Measurements from ENCODE around the gene CSMD2.

Gene CSMD2

GRCh38 chr1:34129630-34130029, 35.4 kb downstream of the CSMD2 start:
- 100% methylated on average over 2 of the region's 6 CpGs for WGBS, 2 experiments (ENCODE audit: insufficient coverage in 2 of 2)
- Histone ChIP-seq H3K4me3 (ENCODE audit: extremely low read depth, insufficient read depth, low read length, poor library complexity, severe bottlenecking) (no peak overlapping the region), H3K27ac (ENCODE audit: low read depth, low read length, severe bottlenecking) (no peak overlapping the region), H3K4me1 (ENCODE audit: control insufficient read depth, insufficient read depth, low read length, poor library complexity, severe bottlenecking) (no peaks in the 10 kb centered on the region), H3K9me3 (ENCODE audit: control insufficient read depth, low read length) (no peaks in the 10 kb centered on the region), H3K36me3 (ENCODE audit: control insufficient read depth, insufficient read depth, low read length) (no peaks in the 10 kb centered on the region)

DNA sequence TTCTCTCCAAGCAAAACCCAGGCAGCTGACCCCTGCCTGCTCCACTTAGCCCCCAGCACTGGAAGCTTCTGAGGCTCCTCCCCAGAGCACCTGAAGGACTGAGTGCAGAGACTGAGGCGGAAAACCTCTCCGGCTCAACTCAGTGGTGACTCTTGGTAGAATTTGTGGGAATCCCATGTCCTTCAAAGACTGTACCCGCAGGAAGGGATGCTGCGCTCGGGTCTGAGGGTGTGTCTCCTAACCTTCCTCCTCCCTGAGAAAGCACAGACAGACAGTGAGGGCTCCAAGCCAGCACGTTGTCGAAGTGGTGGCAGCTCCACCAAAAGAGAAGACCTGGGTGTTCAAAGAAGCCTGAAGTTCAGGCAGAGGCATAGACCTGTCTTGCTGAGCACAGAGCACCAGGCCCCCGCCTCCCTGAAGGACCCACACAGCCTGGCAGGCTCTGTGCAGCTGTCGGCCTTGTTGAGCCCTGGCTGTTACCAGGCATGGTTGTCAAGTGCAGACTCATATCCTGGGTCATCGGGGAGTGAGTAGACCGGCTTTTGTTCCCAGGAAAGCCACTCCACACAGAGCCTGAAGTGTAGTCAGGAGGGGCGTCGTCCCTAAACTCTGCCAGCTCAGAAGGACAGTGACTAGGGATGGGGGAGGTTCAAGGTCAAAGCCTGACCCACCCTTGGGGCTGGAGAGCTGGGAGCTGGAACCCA, 36.7 kb downstream of the CSMD2 start:
- Histone ChIP-seq H3K4me1 (ENCODE audit: control insufficient read depth, insufficient read depth, low read length, poor library complexity, severe bottlenecking) (no peaks in the 10 kb centered on the region), H3K4me3 (ENCODE audit: extremely low read depth, insufficient read depth, low read length, poor library complexity, severe bottlenecking) (no peak overlapping the region), H3K9me3 (ENCODE audit: control insufficient read depth, low read length) (no peaks in the 10 kb centered on the region), H3K36me3 (ENCODE audit: control insufficient read depth, insufficient read depth, low read length) (no peaks in the 10 kb centered on the region), H3K27ac (ENCODE audit: low read depth, low read length, severe bottlenecking) (no peak overlapping the region)
- 85 to 97% methylated on average over 10 to 12 of the region's 13 CpGs for WGBS, 2 experiments (ENCODE audit: insufficient coverage in 2 of 2)

DNA sequence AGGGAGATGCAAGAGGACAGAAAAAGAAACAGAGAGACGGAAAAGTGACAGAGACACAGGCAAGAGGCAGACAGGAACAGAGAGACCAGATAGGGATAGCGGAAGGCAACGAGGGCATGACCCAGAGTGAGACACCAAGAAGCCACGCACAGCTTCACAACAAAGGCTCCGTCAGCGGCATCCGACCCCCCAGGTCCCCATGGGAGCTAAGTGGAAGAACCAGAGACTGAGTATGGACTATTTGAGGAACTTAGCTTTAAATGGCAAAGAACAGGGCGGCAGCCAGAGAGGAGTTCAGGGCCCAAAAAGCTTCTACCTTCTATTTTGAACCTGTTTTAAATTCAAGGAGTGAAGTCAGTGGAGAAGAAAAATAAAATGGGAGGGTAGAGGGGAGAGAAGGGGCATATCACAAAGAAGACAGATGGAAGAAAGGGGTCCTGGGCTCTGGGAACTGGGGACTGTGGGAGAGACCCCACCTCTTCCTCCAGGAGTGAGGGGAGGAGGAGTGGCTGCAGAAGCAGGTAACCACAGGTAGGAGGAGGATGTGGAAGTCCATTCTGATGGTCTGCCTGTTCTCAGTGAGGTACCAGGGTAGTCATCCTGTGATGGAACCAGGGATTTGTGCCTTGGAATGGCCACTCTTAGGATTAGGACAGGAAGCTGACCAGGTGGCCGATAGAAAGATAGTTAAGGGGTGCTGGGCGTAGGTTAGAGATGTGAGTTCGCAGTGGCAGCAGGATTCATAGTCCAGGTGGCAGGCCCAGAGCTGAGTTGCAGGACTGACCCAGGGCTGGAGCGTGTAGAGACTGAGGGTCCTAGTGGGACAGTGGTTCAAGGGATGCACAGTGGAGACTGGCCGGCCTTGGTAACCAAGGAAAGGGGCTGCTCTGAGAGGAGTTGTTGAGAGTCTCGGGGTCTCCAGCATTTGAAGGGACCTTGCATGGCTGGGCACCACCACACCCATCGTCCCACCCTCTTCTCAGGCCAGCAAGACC, 37.7 kb downstream of the CSMD2 start:
- H3K27ac ChIP-seq (ENCODE audit: low read depth, low read length, severe bottlenecking) = no peak overlapping the region
- no peak overlapping the region for H3K4me3 ChIP-seq (ENCODE audit: extremely low read depth, insufficient read depth, low read length, poor library complexity, severe bottlenecking)
- no peaks in the 10 kb centered on the region for H3K4me1 ChIP-seq (ENCODE audit: control insufficient read depth, insufficient read depth, low read length, poor library complexity, severe bottlenecking)
- 91 to 94% methylated on average over 10 to 13 of the region's 15 CpGs for WGBS, 2 experiments (ENCODE audit: insufficient coverage in 2 of 2)
- H3K36me3 ChIP-seq (ENCODE audit: control insufficient read depth, insufficient read depth, low read length) = no peaks in the 10 kb centered on the region
- H3K9me3 ChIP-seq (ENCODE audit: control insufficient read depth, low read length) = no peaks in the 10 kb centered on the region

DNA sequence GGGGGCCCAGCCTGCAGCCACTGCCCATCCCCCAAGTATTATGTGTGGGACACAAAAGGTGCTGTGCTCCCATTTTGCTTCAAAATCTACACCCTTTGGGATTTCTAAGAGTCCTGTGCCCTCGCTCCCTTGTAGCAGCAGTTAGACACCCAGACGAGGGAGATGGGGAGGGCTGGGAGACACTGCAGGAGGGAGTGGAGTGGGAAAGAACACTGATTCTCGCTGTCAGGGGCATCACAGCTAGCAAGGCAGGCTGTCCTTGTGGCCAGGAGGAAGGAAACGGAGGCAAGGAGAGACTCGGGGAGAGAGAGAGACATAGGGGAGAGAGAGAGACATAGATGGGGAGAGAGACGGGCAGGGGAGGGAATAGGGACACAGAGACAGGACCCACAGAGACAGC, 38.5 kb downstream of the CSMD2 start:
- WGBS, 2 experiments (ENCODE audit: insufficient coverage in 2 of 2) = 91 to 95% methylated on average over 6 of the region's 6 CpGs
- H3K4me3 ChIP-seq (ENCODE audit: extremely low read depth, insufficient read depth, low read length, poor library complexity, severe bottlenecking) = no peak overlapping the region
- no peak overlapping the region for H3K27ac ChIP-seq (ENCODE audit: low read depth, low read length, severe bottlenecking)
- no peaks in the 10 kb centered on the region for H3K4me1 ChIP-seq (ENCODE audit: control insufficient read depth, insufficient read depth, low read length, poor library complexity, severe bottlenecking)
- H3K36me3 ChIP-seq (ENCODE audit: control insufficient read depth, insufficient read depth, low read length) = no peaks in the 10 kb centered on the region
- no peaks in the 10 kb centered on the region for H3K9me3 ChIP-seq (ENCODE audit: control insufficient read depth, low read length)

- H3K9me3 ChIP-seq (ENCODE audit: control insufficient read depth, low read length) = no peaks in the 10 kb centered on the region
- no peak overlapping the region for H3K27ac ChIP-seq (ENCODE audit: low read depth, low read length, severe bottlenecking)
- WGBS, 2 experiments (ENCODE audit: insufficient coverage in 2 of 2) = 92 to 100% methylated on average over 3 to 5 of the region's 5 CpGs
- H3K4me1 ChIP-seq (ENCODE audit: control insufficient read depth, insufficient read depth, low read length, poor library complexity, severe bottlenecking) = no peaks in the 10 kb centered on the region
- H3K36me3 ChIP-seq (ENCODE audit: control insufficient read depth, insufficient read depth, low read length) = no peaks in the 10 kb centered on the region
- H3K4me3 ChIP-seq (ENCODE audit: extremely low read depth, insufficient read depth, low read length, poor library complexity, severe bottlenecking) = no peak overlapping the region
Observed at GRCh38 chr1:34125721-34126380, 39.2 kb downstream of the CSMD2 start.

- Histone ChIP-seq H3K27ac (ENCODE audit: low read depth, low read length, severe bottlenecking) (no peak overlapping the region), H3K36me3 (ENCODE audit: control insufficient read depth, insufficient read depth, low read length) (no peaks in the 10 kb centered on the region), H3K4me3 (ENCODE audit: extremely low read depth, insufficient read depth, low read length, poor library complexity, severe bottlenecking) (no peak overlapping the region), H3K9me3 (ENCODE audit: control insufficient read depth, low read length) (peaks cover 10% of the 10 kb centered on the region), H3K4me1 (ENCODE audit: control insufficient read depth, insufficient read depth, low read length, poor library complexity, severe bottlenecking) (no peaks in the 10 kb centered on the region)
- WGBS, 2 experiments (ENCODE audit: insufficient coverage in 2 of 2) = 83 to 93% methylated on average over 5 to 9 of the region's 10 CpGs
Observed at GRCh38 chr1:34122080-34122932, 42.7 kb downstream of the CSMD2 start.

DNA sequence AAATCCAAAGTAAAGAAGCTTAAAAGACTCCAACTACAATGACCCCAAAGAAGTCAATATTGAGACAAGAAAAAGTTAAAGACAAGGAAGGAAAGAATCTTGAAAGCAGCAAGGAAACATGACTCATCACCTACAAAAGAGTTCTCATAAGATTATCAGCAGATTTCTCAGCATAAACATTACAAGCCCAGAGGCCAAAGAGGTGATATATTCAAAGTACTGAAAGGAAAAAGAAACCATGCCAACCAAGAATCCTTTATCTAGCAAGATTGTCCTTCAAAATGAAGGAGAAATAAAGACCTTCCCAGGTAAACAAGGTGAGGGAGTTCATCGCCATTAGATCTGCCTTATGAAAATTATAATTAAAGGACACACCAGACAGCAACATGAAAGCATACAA, 49.8 kb downstream of the CSMD2 start:
- no CpG with 5 or more reads among the region's 1 CpG for WGBS, 2 experiments (ENCODE audit: insufficient coverage in 2 of 2)
- H3K27ac ChIP-seq (ENCODE audit: low read depth, low read length, severe bottlenecking) = no peak overlapping the region
- H3K4me3 ChIP-seq (ENCODE audit: extremely low read depth, insufficient read depth, low read length, poor library complexity, severe bottlenecking) = no peak overlapping the region
- peaks cover 8% of the 10 kb centered on the region for H3K4me1 ChIP-seq (ENCODE audit: control insufficient read depth, insufficient read depth, low read length, poor library complexity, severe bottlenecking)
- no peaks in the 10 kb centered on the region for H3K36me3 ChIP-seq (ENCODE audit: control insufficient read depth, insufficient read depth, low read length)
- peaks cover 22% of the 10 kb centered on the region for H3K9me3 ChIP-seq (ENCODE audit: control insufficient read depth, low read length)

GRCh38 chr1:34113887-34114286, 51.1 kb downstream of the CSMD2 start:
- H3K9me3 ChIP-seq (ENCODE audit: control insufficient read depth, low read length) = peaks cover 21% of the 10 kb centered on the region
- WGBS, 2 experiments (ENCODE audit: insufficient coverage in 2 of 2) = 57 to 64% methylated on average over 1 of the region's 1 CpG
- peaks cover 8% of the 10 kb centered on the region for H3K4me1 ChIP-seq (ENCODE audit: control insufficient read depth, insufficient read depth, low read length, poor library complexity, severe bottlenecking)
- H3K27ac ChIP-seq (ENCODE audit: low read depth, low read length, severe bottlenecking) = no peak overlapping the region
- no peak overlapping the region for H3K4me3 ChIP-seq (ENCODE audit: extremely low read depth, insufficient read depth, low read length, poor library complexity, severe bottlenecking)
- no peaks in the 10 kb centered on the region for H3K36me3 ChIP-seq (ENCODE audit: control insufficient read depth, insufficient read depth, low read length)

GRCh38 chr1:34113362-34113761, 51.7 kb downstream of the CSMD2 start:
- no peak overlapping the region for H3K4me3 ChIP-seq (ENCODE audit: extremely low read depth, insufficient read depth, low read length, poor library complexity, severe bottlenecking)
- WGBS, 2 experiments (ENCODE audit: insufficient coverage in 2 of 2) = 60 to 78% methylated on average over 1 of the region's 2 CpGs
- no peaks in the 10 kb centered on the region for H3K36me3 ChIP-seq (ENCODE audit: control insufficient read depth, insufficient read depth, low read length)
- peaks cover 16% of the 10 kb centered on the region for H3K9me3 ChIP-seq (ENCODE audit: control insufficient read depth, low read length)
- H3K27ac ChIP-seq (ENCODE audit: low read depth, low read length, severe bottlenecking) = no peak overlapping the region
- peaks cover 8% of the 10 kb centered on the region for H3K4me1 ChIP-seq (ENCODE audit: control insufficient read depth, insufficient read depth, low read length, poor library complexity, severe bottlenecking)

DNA sequence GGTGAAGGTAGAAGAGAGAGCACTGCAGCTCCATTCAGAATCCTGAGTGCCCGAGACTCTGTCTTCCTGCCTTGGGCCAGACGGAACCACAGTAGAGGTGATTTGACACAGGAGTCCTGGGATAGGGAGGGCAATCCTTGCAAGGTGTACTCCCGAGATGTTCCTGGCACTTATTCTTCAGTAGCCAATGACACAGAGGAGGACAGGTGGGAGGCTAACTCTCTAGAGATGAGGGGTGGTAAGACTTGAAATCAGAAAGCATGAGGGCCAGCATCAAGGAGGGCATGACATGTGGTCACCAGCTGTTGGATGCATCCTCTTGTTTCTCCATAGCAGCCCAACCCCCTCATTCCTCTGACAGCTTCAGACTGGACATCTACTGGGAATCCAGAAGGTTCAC, 56.3 kb downstream of the CSMD2 start:
- Histone ChIP-seq H3K36me3 (ENCODE audit: control insufficient read depth, insufficient read depth, low read length) (no peaks in the 10 kb centered on the region), H3K4me3 (ENCODE audit: extremely low read depth, insufficient read depth, low read length, poor library complexity, severe bottlenecking) (no peak overlapping the region), H3K4me1 (ENCODE audit: control insufficient read depth, insufficient read depth, low read length, poor library complexity, severe bottlenecking) (peaks cover 8% of the 10 kb centered on the region), H3K27ac (ENCODE audit: low read depth, low read length, severe bottlenecking) (no peak overlapping the region), H3K9me3 (ENCODE audit: control insufficient read depth, low read length) (no peaks in the 10 kb centered on the region)
- 87 to 92% methylated on average over 3 of the region's 3 CpGs for WGBS, 2 experiments (ENCODE audit: insufficient coverage in 2 of 2)

All from mesodermal cell (in vitro differentiated cells).